Progenitor cell of endocrine pancreas (in vitro differentiated cells): ENCODE measurements around the gene SCYL3. TPM values are rescaled to one million over a fixed set of nuclear protein-coding genes. Genes with fewer than 3 reads are reported as not detected.
"Not testable (repeated sequence)": the region's sequence is repeated elsewhere in the genome, so short reads cannot be mapped to it uniquely, and the experiment has no call there.

Experiments
- DNase-seq: peaks from one replicate; pipeline ENCODE4 v3.0.0; 2021; ENCODE audit warnings: low spot score; ENCODE audit not compliant: unreplicated experiment
- H3K27ac Mint-ChIP-seq: 2 replicates; pipeline ENCODE4 v1.8.0; 2021; ENCODE audit warnings: mild to moderate bottlenecking, moderate library complexity, mixed read lengths
- H3K27me3 Mint-ChIP-seq: 2 replicates; pipeline ENCODE4 v1.8.0; 2021; ENCODE audit warnings: mixed read lengths
- H3K36me3 Mint-ChIP-seq: 2 replicates; pipeline ENCODE4 v1.8.0; 2022; ENCODE audit warnings: mixed read lengths; ENCODE audit not compliant: insufficient read depth
- H3K4me1 Mint-ChIP-seq: 2 replicates; pipeline ENCODE4 v1.8.0; 2021; ENCODE audit warnings: low read depth, mixed read lengths
- H3K4me3 Mint-ChIP-seq: 2 replicates; pipeline ENCODE4 v1.8.0; 2021; ENCODE audit warnings: low read depth, mild to moderate bottlenecking, moderate library complexity, mixed read lengths
- H3K9me3 Mint-ChIP-seq: 2 replicates; pipeline ENCODE4 v1.8.0; 2021; ENCODE audit warnings: low read depth, mixed read lengths
- total RNA-seq: library from RNA; stranded (reverse); gene quantifications from 2 replicates; pipeline ENCODE4 v1.2.1, GENCODE V29; 2021
- TF ChIP-seq, protein P1 (sequence below): fragments of 200-600 bp; sonication (generic); IDR thresholded peaks from one replicate; pipeline ENCODE4 v1.5.0; 2021; ENCODE audit warnings: antibody characterized with exemption, mild to moderate bottlenecking; ENCODE audit not compliant: unreplicated experiment

The SCYL3 gene
- total RNA-seq, 1 donor from 2014 or later, result 14.8 TPM

DNA sequence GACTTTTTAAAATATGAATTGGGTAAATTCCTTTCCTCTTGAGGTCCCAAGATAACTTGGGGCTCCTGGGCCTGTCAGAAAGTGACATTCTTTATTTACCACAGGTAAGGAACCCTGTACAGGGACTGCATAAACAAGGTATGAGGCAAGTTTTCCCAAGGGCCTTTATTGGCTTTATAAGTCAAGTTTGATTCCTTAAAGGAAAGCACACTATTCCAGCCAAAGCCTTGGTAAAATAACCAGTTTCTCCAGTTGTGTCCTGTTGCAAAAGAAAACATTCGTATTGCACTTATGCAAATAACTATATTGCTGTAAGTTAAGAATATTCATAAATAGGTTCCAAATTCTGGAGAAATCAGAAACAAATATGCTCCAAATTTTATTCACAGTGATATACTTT lies 77.1 kb downstream of the SCYL3 start:
- H3K4me3 Mint-ChIP-seq, result no peak overlapping the region
- peaks cover 41% of the 10 kb centered on the region for H3K36me3 Mint-ChIP-seq
- no peaks in the 10 kb centered on the region for H3K27me3 Mint-ChIP-seq
- no peak overlapping the region for H3K27ac Mint-ChIP-seq
- H3K9me3 Mint-ChIP-seq, result peaks cover 19% of the 10 kb centered on the region
- DNase-seq, result no peak
- H3K4me1 Mint-ChIP-seq, result no peaks in the 10 kb centered on the region
- TF ChIP-seq, protein P1, sequence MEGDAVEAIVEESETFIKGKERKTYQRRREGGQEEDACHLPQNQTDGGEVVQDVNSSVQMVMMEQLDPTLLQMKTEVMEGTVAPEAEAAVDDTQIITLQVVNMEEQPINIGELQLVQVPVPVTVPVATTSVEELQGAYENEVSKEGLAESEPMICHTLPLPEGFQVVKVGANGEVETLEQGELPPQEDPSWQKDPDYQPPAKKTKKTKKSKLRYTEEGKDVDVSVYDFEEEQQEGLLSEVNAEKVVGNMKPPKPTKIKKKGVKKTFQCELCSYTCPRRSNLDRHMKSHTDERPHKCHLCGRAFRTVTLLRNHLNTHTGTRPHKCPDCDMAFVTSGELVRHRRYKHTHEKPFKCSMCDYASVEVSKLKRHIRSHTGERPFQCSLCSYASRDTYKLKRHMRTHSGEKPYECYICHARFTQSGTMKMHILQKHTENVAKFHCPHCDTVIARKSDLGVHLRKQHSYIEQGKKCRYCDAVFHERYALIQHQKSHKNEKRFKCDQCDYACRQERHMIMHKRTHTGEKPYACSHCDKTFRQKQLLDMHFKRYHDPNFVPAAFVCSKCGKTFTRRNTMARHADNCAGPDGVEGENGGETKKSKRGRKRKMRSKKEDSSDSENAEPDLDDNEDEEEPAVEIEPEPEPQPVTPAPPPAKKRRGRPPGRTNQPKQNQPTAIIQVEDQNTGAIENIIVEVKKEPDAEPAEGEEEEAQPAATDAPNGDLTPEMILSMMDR, result no peak

DNA sequence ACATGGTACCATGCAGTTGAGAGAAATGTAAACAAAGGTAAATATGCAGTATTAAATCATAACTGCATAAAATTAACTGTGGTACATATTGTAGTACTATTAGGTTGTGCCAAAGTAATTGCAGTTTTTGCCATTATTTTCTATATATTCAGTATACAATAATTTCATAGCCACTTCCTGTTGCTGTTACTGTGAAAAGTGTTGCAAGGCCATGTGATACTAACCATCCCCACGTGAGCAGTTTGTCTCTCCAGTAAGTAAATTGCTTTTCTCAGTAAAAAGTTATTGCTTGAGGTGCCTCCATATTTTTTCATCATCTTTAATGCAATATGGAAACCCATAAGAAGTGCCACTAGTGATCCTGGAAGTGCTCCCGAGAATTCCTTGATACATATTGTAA lies 79.4 kb downstream of the SCYL3 start:
- DNase-seq, result no peak
- Mint-ChIP-seq H3K27me3 (no peaks in the 10 kb centered on the region), H3K4me1 (no peaks in the 10 kb centered on the region), H3K9me3 (peaks cover 19% of the 10 kb centered on the region), H3K27ac (no peak overlapping the region), H3K36me3 (peaks cover 38% of the 10 kb centered on the region), H3K4me3 (no peak overlapping the region)
- TF ChIP-seq, protein P1, result no peak

DNA sequence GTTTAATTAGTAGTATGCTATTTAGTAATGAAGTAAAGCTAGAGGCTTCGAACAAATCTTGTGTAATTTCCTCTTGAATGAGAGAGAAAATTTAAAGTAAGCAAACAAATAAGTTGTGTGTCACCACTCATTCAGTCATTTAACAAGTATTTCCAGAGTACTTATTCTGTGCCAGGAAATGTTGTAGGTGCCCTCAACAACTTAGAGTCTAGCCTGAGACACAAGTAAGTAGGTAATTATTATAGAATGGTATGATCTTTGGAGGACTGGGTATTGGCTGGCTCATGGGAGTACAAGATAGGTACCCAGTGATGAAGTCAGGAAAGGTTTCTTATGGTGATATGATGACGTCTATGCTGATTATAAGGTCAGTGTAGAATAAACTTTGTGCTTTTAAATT lies 81.6 kb downstream of the SCYL3 start:
- no peak for DNase-seq
- peaks cover 29% of the 10 kb centered on the region for H3K36me3 Mint-ChIP-seq
- TF ChIP-seq, protein P1, result no peak
- H3K27ac Mint-ChIP-seq, result no peak overlapping the region
- H3K4me3 Mint-ChIP-seq, result no peak overlapping the region
- no peaks in the 10 kb centered on the region for H3K27me3 Mint-ChIP-seq
- peaks cover 14% of the 10 kb centered on the region for H3K9me3 Mint-ChIP-seq
- H3K4me1 Mint-ChIP-seq, result no peaks in the 10 kb centered on the region

DNA sequence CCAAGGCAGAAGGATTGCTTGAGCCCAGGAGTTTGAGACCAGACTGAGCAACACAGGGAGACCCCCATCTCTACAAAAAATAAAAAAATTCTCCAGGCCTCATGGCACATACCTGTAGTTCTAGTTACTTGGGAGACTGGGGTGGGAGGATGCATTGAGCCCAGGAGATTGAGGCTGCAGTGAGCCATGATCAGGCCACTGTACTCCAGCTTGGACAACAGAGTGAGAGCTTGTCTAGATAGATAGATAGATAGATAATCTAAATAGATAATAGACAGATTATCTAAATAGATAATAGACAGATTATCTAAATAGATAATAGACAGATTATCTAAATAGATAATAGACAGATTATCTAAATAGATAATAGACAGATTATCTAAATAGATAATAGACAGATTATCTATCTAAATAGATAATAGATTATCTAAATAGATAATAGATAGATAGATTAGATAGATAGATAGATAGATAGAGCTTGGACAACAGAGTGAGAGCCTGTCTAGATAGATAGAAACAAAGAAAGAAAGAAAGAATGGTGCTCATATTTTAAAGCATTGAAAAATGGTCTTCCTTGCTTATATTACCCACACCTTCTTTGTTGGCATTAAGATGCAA lies 82.2 kb downstream of the SCYL3 start:
- not testable (repeated sequence) for H3K27me3 Mint-ChIP-seq, H3K4me3 Mint-ChIP-seq, H3K27ac Mint-ChIP-seq, H3K4me1 Mint-ChIP-seq, DNase-seq
- H3K36me3 Mint-ChIP-seq, result peaks cover 27% of the 10 kb centered on the region
- peaks cover 12% of the 10 kb centered on the region for H3K9me3 Mint-ChIP-seq

DNA sequence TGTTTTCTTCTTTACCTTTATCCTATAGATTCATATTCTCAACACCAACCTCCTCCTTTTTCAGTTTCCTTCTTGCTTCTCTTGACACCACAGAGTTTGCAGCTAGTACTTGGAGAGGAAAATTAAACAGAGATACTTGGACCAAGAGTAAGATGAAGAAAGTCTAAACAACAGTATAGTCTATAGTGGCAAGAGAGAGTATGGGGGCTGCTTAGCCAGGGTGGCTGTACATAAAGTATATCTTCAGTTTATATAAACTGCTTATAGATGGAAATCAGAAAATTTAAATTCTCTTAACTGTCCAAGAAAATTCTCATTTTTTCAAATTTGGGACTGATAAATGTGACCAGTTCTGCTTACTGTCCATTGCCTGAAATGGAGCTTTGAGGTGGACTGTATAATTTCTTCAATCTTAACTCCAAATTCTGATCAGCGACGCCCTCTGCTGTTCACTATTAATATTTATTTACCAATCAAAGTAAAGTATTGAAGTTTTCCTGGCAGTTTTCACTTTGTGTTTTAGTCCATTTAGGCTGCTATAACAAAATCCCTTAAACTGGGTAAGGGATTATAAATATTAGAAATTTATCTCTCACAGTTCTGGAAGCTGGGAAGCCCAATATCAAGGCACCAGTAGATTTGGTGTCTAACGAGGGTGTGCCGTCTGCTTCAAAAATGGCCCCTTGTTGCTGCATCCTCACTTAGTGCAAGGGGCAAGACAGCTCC lies 84.2 kb downstream of the SCYL3 start:
- Mint-ChIP-seq H3K9me3 (peaks cover 4% of the 10 kb centered on the region), H3K4me3 (no peak overlapping the region), H3K4me1 (no peaks in the 10 kb centered on the region), H3K27me3 (no peaks in the 10 kb centered on the region), H3K36me3 (peaks cover 12% of the 10 kb centered on the region), H3K27ac (no peak overlapping the region)
- TF ChIP-seq, protein P1, result peak; percentile 73
- DNase-seq, result no peak

DNA sequence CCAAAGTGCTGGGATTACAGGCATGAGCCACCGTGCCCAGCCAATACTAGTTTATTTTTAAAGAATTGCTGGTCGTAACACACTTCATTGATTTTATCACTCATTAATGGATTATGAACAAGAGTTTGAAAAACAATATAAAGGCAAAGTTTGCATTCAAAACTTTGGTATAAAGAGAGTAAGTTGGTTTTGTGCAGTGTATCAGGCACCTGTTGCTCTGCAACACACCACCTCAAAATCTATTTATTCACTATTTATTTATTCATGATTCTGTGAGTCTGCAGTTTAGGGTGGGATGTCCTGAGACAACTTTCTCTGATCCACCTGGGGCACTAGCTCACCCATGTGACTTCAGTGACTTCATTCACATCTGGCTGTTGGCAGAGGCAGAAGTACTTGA lies 88.8 kb downstream of the SCYL3 start:
- no peaks in the 10 kb centered on the region for H3K9me3 Mint-ChIP-seq
- H3K27me3 Mint-ChIP-seq, result no peaks in the 10 kb centered on the region
- no peaks in the 10 kb centered on the region for H3K36me3 Mint-ChIP-seq
- no peak overlapping the region for H3K4me3 Mint-ChIP-seq
- H3K27ac Mint-ChIP-seq, result no peak overlapping the region
- DNase-seq, result no peak
- TF ChIP-seq, protein P1, result no peak
- H3K4me1 Mint-ChIP-seq, result no peaks in the 10 kb centered on the region
